DOHH2 (cell line): ENCODE measurements around the gene PIP5K1C.

Experiments
- H3F3A ChIP-seq: fragments of 200-600 bp; sonication (generic), shearing (Covaris generic); 2 replicates; pipeline ENCODE4 v1.6.0; 2016; ENCODE audit warnings: antibody characterized with exemption, mild to moderate bottlenecking; ENCODE audit not compliant: control insufficient read depth, insufficient read depth
- H3K27ac ChIP-seq: fragments of 200-600 bp; sonication (generic); 2 replicates; pipeline ENCODE4 v1.5.1; 2014; ENCODE audit warnings: low read depth, mild to moderate bottlenecking, low read length, moderate library complexity
- H3K27me3 ChIP-seq: fragments of 200-600 bp; sonication (generic); 2 replicates; pipeline ENCODE4 v1.6.1; 2014; ENCODE audit warnings: mild to moderate bottlenecking, low read length, mixed read lengths; ENCODE audit not compliant: control insufficient read depth
- H3K36me3 ChIP-seq: fragments of 200-600 bp; sonication (generic); 2 replicates; pipeline ENCODE4 v1.6.1; 2014; ENCODE audit warnings: mild to moderate bottlenecking, low read length, moderate library complexity, mixed read lengths; ENCODE audit not compliant: control insufficient read depth
- H3K4me1 ChIP-seq: fragments of 200-600 bp; sonication (generic); 2 replicates; pipeline ENCODE4 v1.6.1; 2014; ENCODE audit warnings: mild to moderate bottlenecking, low read length, mixed read lengths; ENCODE audit not compliant: control insufficient read depth
- H3K4me2 ChIP-seq: fragments of 200-600 bp; sonication (generic); 2 replicates; pipeline ENCODE4 v1.6.0; 2014; ENCODE audit warnings: mild to moderate bottlenecking, low read length, moderate library complexity
- H3K4me3 ChIP-seq: fragments of 200-600 bp; sonication (generic); 2 replicates; pipeline ENCODE4 v1.5.1; 2014; ENCODE audit warnings: mild to moderate bottlenecking, low read length, mixed read lengths
- H3K79me2 ChIP-seq: fragments of 200-600 bp; sonication (generic); 2 replicates; pipeline ENCODE4 v1.6.1; 2014; ENCODE audit warnings: mild to moderate bottlenecking, low read length, mixed read lengths; ENCODE audit not compliant: control insufficient read depth
- H3K9me2 ChIP-seq: fragments of 200-600 bp; sonication (generic); replicated peaks from 2 replicates; pipeline ENCODE4 v1.6.1; 2014; ENCODE audit warnings: mild to moderate bottlenecking, low read length, mixed read lengths; ENCODE audit not compliant: control insufficient read depth
- H3K9me3 ChIP-seq: fragments of 200-600 bp; sonication (generic); 2 replicates; pipeline ENCODE4 v1.6.1; 2014; ENCODE audit warnings: antibody characterized with exemption, low read length, mixed read lengths; ENCODE audit not compliant: control insufficient read depth, insufficient read depth
- H4K20me1 ChIP-seq: fragments of 200-600 bp; sonication (generic); 2 replicates; pipeline ENCODE4 v1.6.0; 2014; ENCODE audit warnings: low read depth, mild to moderate bottlenecking, antibody characterized with exemption, low read length, moderate library complexity; ENCODE audit not compliant: control insufficient read depth, insufficient read depth
- EZH2phosphoT487 ChIP-seq: fragments of 200-600 bp; sonication (generic); IDR thresholded peaks from 2 replicates; pipeline ENCODE4 v1.6.1; 2017; ENCODE audit warnings: borderline replicate concordance, mild to moderate bottlenecking, antibody characterized with exemption, low read length, moderate library complexity, mixed read lengths
- TF ChIP-seq, protein P1 (sequence below): fragments of 200-600 bp; sonication (generic); IDR thresholded peaks from one replicate; pipeline ENCODE4 v1.5.1; 2014; ENCODE audit warnings: antibody characterized with exemption, mild to moderate bottlenecking, low read depth, low read length; ENCODE audit not compliant: poor library complexity, severe bottlenecking

The PIP5K1C gene

GRCh38 chr19:3612330-3612729 is 87.9 kb downstream of the PIP5K1C start:
- no peaks in the 10 kb centered on the region for H3F3A ChIP-seq
- no peaks in the 10 kb centered on the region; the same call in 1 of the 2 replicates for H3K27me3 ChIP-seq
- H3K9me3 ChIP-seq = no peaks in the 10 kb centered on the region
- no peak overlapping the region for H3K4me3 ChIP-seq
- H3K27ac ChIP-seq = no peak overlapping the region
- no peaks in the 10 kb centered on the region for H3K9me2 ChIP-seq
- no peaks in the 10 kb centered on the region for H4K20me1 ChIP-seq
- peaks cover 17% of the 10 kb centered on the region for H3K4me1 ChIP-seq
- H3K79me2 ChIP-seq = no peaks in the 10 kb centered on the region
- H3K4me2 ChIP-seq = no peak overlapping the region
- peaks cover 17% of the 10 kb centered on the region for H3K36me3 ChIP-seq
- TF ChIP-seq EZH2phosphoT487 = no peak
- TF ChIP-seq, protein P1, sequence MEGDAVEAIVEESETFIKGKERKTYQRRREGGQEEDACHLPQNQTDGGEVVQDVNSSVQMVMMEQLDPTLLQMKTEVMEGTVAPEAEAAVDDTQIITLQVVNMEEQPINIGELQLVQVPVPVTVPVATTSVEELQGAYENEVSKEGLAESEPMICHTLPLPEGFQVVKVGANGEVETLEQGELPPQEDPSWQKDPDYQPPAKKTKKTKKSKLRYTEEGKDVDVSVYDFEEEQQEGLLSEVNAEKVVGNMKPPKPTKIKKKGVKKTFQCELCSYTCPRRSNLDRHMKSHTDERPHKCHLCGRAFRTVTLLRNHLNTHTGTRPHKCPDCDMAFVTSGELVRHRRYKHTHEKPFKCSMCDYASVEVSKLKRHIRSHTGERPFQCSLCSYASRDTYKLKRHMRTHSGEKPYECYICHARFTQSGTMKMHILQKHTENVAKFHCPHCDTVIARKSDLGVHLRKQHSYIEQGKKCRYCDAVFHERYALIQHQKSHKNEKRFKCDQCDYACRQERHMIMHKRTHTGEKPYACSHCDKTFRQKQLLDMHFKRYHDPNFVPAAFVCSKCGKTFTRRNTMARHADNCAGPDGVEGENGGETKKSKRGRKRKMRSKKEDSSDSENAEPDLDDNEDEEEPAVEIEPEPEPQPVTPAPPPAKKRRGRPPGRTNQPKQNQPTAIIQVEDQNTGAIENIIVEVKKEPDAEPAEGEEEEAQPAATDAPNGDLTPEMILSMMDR = no peak

GRCh38 chr19:3611841-3612240 is 88.4 kb downstream of the PIP5K1C start:
- no peak overlapping the region for H3K4me2 ChIP-seq
- no peaks in the 10 kb centered on the region for H3F3A ChIP-seq
- peaks cover 17% of the 10 kb centered on the region for H3K36me3 ChIP-seq
- H3K9me2 ChIP-seq = no peaks in the 10 kb centered on the region
- TF ChIP-seq, protein P1 = no peak
- TF ChIP-seq EZH2phosphoT487 = no peak
- no peaks in the 10 kb centered on the region for H4K20me1 ChIP-seq
- no peaks in the 10 kb centered on the region for H3K79me2 ChIP-seq
- no peak overlapping the region for H3K4me3 ChIP-seq
- H3K4me1 ChIP-seq = peaks cover 18% of the 10 kb centered on the region
- H3K9me3 ChIP-seq = no peaks in the 10 kb centered on the region
- H3K27me3 ChIP-seq = peaks cover 5% of the 10 kb centered on the region
- no peak overlapping the region for H3K27ac ChIP-seq

GRCh38 chr19:3610745-3611717 is 89.2 kb downstream of the PIP5K1C start:
- Histone ChIP-seq H3K9me3 (no peaks in the 10 kb centered on the region), H3K27me3 (peaks cover 13% of the 10 kb centered on the region), H3K36me3 (peaks cover 17% of the 10 kb centered on the region), H3K27ac (no peak overlapping the region), H3K4me3 (no peak overlapping the region), H4K20me1 (no peaks in the 10 kb centered on the region), H3F3A (no peaks in the 10 kb centered on the region), H3K9me2 (no peaks in the 10 kb centered on the region), H3K79me2 (no peaks in the 10 kb centered on the region), H3K4me1 (peaks cover 26% of the 10 kb centered on the region), H3K4me2 (no peak overlapping the region)
- TF ChIP-seq, protein P1 = no peak
